Measurements from ENCODE around the gene UBE2R2.
A peak's percentile ranks its signal among the peaks of the same experiment; 100 is the strongest.
"Not testable (repeated sequence)": the region's sequence is repeated elsewhere in the genome, so short reads cannot be mapped to it uniquely, and the experiment has no call there.

The UBE2R2 gene

DNA sequence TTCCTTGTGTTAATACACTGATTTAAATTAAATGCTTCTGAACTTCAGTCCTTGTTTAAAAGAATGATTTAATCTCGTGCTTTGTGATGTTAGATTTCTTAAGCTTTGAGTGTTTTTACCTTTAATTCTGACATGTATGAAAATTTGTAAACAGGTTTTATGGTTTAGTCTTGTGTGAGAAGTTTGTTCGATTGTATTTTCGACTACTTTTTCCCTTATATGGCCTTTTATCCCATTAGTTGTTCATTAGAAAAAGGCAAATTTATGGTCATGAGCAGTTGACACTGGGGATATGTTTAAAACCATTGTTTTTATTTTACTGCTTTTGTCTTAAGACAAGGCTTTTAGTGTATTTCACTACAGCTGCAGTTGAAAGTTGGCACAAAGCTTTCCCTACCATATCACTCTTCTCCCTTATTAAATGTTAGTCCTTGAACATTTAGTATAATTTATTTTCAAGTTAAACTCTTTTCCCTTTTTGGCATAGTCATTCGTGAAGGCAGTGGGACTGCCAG lies 3.3 kb downstream of the UBE2R2 start:
- no peak for DNase-seq (ENCODE audit: low spot score)
- no peak overlapping the region for H3K27ac ChIP-seq
- H3K4me3 ChIP-seq = peak overlapping the region; percentile 20
- TF ChIP-seq, protein P1, sequence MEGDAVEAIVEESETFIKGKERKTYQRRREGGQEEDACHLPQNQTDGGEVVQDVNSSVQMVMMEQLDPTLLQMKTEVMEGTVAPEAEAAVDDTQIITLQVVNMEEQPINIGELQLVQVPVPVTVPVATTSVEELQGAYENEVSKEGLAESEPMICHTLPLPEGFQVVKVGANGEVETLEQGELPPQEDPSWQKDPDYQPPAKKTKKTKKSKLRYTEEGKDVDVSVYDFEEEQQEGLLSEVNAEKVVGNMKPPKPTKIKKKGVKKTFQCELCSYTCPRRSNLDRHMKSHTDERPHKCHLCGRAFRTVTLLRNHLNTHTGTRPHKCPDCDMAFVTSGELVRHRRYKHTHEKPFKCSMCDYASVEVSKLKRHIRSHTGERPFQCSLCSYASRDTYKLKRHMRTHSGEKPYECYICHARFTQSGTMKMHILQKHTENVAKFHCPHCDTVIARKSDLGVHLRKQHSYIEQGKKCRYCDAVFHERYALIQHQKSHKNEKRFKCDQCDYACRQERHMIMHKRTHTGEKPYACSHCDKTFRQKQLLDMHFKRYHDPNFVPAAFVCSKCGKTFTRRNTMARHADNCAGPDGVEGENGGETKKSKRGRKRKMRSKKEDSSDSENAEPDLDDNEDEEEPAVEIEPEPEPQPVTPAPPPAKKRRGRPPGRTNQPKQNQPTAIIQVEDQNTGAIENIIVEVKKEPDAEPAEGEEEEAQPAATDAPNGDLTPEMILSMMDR (IDR thresholded peaks at IDR 0.05) = no peak

DNA sequence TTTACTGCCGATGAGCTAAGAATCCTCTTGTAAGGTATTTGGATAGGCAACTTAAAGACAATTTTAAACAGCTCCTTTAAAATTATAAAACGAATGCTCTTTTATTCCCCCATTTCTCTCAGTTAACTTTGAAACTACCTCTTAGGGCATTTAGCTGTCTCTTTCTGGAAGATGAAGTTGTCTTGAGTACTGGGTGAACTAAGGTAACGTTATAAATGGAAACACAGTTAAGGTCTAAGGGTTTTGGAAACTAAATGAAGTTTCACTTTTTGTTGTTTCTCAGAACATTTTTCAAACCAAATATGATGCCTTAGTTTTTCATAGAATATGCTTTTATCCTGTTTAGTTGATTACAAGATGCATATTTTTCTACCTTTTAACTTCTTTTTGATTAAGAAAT lies 6.8 kb downstream of the UBE2R2 start:
- TF ChIP-seq, protein P1 (IDR thresholded peaks at IDR 0.05) = no peak
- DNase-seq (ENCODE audit: low spot score) = no peak
- H3K27ac ChIP-seq = no peak overlapping the region
- no peak overlapping the region for H3K4me3 ChIP-seq

DNA sequence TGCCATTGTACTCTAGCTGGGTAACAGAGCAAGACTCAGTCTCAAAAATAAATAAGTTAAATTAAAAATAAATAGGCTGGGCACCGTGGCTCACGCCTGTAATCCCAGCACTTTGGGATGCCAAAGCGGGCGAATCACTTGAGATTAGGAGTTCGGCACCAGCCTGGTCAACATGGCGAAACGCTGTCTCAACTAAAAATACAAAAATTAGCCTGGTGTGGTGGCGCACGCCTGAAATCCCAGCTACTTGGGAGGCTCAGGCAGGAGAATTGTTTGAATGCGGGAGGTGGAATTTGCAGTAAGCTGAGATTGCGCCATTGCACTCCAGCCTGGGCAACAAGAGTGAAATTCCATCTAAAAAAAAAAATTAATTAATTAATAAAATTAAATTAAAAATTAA lies 10.3 kb downstream of the UBE2R2 start:
- H3K4me3 ChIP-seq; H3K27ac ChIP-seq; DNase-seq (ENCODE audit: low spot score): not testable (repeated sequence)

DNA sequence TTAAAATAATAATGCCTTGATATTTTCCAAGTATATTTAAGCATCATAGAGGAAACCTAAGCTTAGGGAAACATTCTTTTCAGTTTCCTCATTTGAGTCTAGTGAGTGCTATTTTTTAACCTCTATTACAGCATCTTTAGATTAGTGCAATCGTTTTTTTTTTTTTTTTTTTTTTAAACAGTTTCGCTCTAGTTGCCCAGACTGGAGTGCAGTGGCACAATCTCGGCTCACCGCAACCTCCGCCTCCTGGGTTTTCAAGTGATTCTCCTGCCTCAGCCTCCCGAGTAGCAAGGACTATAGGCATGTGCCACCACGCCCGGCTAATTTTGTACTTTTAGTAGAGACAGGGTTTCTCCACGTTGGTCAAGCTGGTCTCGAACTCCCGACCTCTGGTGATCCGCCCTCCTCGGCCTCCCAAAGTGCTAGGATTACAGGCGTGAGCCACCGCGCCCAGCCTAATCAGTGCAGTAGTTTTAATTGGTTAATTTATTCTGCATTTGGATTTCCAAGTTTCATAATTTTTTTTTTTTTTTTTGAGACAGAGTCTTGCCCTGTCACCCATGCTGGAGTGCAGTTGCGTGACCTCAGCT lies 12.8 kb downstream of the UBE2R2 start:
- DNase-seq (ENCODE audit: low spot score); H3K27ac ChIP-seq; H3K4me3 ChIP-seq: not testable (repeated sequence)

DNA sequence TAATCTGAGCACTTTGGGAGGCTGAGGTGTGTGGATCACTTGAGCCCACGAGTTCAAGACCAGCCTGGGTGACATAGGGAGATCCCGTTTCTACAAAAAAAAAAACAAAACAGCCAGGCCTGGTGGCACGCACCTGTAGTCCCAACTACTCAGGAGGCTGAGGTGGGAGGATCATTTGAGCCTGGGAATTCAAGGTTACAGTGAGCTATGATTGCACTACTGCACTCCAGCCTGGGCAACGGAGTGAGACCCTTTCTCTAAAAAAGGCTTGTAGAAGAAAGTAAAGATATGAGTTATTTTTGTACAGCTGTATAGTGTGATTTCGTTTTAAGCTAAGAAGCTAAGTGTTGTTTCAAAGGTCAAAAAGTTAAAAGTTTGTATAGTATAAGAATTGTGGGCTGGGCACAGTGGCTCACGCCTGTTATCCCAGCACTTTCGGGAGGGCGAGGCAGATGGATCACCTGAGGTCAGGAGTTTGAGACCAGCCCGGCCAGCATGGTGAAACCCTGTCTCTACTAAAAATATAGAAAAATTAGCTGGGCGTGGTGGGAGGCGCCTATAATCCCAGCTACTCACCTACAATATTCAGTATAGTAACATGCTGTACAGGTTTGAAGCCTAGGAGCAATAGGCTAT lies 18.8 kb downstream of the UBE2R2 start:
- peak overlapping the region; percentile 33 to 63 for H3K27ac ChIP-seq
- DNase-seq (ENCODE audit: low spot score) = no peak

DNA sequence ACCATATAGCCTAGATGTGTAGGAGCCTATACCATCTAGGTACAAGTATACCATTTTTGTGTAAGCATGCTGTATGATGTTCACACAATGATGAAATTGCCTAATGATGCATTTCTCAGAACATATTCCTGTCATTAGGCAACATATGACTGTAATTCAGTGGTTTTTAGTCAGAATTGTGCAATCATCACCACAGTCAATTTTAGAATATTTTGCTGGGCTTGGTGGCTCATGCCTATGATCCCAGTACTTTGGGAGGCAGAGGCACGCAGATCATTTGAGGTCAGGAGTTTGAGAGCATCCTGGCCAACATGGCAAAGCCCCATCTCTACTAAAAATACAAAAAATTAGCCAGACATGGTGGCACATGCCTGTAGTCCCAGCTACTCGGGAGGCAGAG lies 19.3 kb downstream of the UBE2R2 start:
- not testable (repeated sequence) for DNase-seq (ENCODE audit: low spot score); H3K4me3 ChIP-seq
- peak overlapping the region; percentile 33 to 63 for H3K27ac ChIP-seq

More for the DNA sequence above, 18.8 kb downstream of the UBE2R2 start:
- TF ChIP-seq, protein P1 (IDR thresholded peaks at IDR 0.05) = no peak
- no peak overlapping the region for H3K4me3 ChIP-seq

DNA sequence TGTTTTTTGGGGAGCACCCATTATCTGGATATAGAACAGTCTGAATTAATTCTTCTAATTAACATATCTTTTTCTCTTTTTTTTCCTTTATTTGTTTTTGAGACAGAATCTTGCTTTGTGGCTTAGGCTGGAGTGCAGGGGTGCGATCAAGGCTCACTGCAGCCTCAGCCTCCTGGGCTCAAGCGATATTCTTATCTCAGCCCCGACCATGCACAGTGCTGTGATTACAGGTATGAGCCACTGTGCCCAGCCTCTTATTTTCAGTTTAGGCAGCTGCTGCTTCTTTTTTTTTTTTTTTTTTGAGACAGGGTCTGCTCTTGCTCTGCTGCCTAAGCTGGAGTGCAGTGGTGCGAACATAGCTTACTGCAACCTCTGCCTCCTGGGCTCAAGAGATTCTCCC lies 20.2 kb downstream of the UBE2R2 start:
- Histone ChIP-seq H3K27ac (no peak overlapping the region), H3K4me3 (no peak overlapping the region)
- DNase-seq (ENCODE audit: low spot score) = no peak
- TF ChIP-seq, protein P1 (IDR thresholded peaks at IDR 0.05) = no peak

DNA sequence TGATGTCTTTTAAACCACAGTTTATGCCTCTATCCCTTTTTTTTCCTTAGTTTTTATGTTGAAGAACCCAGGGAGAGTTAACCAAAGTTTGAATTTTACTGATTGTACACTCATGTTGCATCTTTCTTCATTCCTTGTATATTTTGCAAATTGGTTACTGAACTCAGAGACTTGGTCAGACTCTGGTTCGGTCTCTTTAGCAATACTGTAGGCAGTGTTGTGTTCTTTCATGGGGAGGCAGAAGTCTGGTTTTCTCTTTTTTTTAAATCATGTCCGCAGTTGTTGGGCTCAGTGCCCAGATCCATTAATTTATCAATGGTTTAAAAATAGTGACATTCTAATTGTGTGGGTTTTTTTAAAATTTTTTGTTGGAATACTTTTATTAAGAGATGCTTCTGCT lies 23.4 kb downstream of the UBE2R2 start:
- no peak overlapping the region for H3K4me3 ChIP-seq
- DNase-seq (ENCODE audit: low spot score) = no peak
- no peak overlapping the region for H3K27ac ChIP-seq
- TF ChIP-seq, protein P1 (IDR thresholded peaks at IDR 0.05) = no peak

Data from coronary artery (tissue), 2 donors.